NCI-H2029 treated with DMSO at 0.1 percent for 48 hours (cell line): ENCODE data around the gene STEAP2.

Experiments used
- DNase-seq: peaks from one replicate; lab custom pipeline; 2025; lab: John Stamatoyannopoulos, UW

The STEAP2 gene

DNA sequence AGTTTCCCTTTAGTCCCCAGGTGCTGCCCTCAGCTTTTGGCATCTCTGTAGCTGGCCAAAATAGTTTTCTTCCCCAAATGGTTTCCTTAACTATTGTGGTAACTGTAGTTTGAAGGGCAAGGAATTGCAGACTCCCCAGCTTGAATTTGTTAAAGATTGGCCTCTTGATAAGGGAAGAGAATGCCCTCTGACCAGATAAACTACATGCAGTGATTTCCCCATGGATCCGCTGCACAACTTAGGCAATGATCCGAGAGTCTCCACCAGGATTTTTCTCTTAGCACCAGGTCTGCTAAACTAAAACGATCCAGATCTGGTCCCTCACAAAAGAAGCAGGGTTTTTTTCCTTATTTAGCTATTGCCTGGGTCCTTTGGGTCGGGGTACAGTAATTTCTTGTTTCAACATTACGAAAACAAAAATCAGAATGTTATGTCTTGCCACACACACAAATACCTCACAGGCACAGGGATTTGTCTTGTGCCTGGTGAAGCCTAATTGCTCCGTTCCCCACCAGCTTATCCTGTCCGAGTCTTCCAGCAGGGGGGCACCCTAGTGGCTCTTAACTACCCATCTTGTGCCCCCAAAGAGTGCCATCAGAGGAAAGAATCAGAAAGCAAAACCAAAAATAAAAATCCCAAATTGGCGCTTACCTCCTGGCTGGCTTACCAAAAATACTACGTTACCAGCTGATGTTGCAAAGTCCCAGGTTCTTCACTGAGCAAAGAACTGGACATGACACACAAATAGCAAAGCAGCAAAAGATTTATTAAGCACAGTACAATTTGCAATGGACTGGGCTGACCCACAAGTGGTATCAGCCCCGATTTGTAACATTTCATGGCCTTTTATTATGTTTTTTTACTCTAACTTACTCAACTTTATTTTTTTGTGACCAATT lies 16.4 kb upstream of the STEAP2 start:
- DNase-seq, result no peak

DNA sequence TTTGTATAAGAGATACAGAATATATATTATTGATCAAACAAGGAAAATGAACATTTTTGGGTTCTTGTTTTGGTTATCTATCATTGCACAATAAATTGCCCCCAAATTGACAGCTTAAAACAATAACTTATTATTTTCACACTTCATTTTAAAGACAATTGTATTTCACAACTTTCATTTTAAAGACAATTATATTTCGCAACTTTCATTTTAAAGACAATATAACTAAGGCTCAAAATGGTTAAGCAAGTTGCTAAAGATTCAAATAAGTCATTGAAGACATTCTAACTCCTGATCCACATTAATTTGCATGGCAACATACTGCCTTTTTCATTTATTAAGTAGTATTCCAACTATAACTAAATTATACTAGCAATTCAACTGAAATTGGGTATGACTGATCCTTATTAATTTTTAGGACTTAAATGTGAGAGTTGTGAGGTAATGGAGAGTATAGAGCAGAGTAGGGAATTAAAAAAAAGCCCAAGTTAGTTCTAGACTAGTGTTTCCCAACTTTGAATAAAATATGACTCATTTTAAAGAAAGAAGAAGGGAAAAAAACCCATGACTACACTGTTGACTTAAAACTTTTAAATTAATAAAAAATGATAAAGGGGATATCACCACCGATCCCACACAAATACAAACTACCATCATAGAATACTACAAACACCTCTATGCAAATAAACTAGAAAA lies 9.9 kb upstream of the STEAP2 start:
- DNase-seq, result no peak

DNA sequence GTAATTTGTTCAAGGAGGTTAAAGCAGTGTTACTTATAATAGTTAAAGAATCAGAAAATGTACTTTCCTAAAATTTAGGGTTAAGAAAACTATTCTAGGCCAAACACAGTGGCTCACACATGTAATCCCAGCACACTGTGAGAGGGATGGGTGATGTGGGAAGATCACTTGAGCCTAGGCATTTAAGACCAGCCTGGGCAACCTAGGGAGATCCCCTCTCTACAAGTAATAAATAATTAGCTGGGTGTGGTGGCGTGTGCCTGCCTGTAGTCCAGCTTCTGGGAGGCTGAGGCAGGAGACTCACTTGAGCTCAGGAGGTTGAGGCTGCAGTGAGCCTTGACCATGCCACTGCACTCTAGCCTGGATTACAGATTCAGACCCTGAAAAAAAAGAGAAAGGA lies 3.6 kb upstream of the STEAP2 start:
- no peak for DNase-seq

DNA sequence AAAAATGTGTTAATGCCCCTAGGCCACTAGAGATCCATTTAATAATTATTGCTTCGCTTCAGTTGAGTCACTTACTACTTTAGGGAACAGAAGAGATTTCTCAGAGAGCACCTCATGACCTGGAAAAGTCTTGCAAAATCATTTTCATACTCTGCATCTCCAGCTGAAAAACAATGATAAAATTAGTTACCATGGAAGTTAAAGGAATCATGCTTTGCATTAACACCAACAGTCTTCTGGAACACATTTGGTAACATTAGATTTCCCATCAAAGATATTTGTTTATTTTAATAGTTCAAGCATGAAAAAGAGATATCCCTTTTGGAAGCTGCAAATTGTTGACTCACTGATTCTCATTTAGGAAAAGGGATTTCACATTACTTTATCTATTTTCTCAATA lies 1.8 kb upstream of the STEAP2 start:
- DNase-seq, result no peak

DNA sequence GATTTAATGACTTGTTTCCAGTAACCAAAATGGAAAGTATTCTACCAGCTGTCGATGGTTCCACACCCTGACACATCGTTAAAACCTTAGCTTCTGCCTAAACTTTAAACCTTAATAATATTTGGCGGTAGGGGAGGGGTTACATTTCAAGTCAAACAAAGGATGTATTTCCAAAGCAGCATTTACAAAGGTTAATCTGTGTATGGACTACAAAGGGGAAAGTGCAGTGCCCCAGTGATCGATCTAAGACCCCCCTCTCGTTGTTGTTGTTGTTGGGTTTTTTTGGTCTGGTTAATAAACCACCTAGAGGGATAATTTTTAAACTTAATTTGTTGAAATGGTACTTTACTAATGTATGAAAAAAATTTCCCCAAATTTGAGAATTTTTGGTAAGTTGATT lies 1.1 kb upstream of the STEAP2 start:
- no peak for DNase-seq

DNA sequence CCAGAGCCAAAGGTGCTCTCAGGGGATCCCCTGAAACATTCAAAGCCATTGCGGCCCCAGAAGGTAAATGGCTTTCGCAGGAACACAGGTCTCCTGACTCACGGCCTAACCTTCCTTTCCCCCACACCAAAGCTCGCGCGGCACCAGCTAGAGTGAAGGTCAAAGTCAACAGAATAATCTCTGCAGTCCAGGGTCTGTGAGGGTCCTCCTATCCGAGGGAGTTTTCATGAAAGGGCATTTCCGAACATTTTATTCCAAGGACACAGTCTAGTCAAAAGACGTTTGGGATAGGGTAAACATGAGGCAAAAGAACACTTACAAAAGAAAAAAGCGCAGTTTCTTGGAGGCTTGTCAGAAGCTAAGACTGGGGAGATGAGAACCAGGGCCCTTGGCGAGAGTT lies 559 bp upstream of the STEAP2 start:
- DNase-seq, result no peak

DNA sequence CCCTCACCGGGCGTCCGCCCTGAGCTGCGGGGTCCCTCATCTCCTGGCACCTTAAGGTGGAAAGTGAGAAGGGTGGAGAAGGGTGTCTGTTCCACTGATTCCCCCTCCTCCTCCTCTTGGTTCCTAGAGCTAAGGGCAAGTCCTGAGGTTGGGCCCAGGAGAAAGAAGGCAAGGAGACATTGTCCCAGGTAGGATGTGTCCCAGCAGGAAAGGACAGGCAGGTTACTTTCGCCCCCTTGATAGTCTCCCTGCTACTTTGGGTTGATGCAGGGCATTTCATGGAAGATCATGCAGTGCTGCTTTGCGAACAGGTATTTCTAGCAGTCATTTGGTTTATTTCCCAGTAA lies 582 bp downstream of the STEAP2 start:
- no peak for DNase-seq

DNA sequence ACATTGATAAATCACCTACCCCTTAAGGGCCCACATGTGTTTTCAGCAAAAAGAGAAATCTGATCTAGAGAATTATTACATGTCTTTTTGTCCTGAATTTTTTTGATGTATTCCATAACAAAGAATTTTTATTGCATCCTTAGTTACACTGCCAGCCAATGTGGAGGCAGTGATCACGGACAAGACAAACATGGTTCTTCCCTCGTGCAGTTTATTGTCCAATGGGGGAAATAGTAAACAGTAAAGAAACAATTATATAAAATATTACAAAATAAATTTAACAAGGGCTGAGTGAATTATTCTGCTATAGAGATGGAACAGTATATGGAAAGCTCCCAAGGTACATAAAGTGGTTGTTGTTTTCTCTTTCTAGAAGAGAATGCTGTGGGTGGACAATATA lies 2.0 kb downstream of the STEAP2 start:
- DNase-seq, result no peak

DNA sequence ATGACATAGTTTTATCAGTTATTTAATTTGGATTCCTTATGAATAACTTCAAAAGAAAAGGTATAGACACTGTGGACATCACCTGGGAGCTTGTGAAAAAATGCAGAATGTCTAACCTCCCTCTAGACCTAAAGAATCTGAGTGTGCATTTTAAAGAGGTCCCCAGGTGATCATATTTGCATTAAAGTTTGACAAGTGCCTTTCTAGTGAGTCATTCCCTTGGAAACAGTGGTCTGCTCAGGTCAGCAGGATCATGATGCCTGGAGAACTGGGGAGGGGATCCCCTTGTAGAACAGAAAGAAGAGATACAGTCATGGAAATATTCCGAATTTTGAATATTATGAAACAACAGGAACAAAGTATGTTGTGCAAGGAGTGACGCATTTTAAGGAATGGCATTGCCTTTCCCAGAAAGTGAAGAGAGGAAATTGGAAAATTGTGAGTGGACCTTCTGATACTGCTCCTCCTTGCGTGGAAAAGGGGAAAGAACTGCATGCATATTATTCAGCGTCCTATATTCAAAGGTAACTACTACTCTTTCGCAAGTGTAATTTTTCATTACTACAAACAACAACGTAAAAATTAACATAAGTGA lies 4.6 kb downstream of the STEAP2 start:
- no peak for DNase-seq

DNA sequence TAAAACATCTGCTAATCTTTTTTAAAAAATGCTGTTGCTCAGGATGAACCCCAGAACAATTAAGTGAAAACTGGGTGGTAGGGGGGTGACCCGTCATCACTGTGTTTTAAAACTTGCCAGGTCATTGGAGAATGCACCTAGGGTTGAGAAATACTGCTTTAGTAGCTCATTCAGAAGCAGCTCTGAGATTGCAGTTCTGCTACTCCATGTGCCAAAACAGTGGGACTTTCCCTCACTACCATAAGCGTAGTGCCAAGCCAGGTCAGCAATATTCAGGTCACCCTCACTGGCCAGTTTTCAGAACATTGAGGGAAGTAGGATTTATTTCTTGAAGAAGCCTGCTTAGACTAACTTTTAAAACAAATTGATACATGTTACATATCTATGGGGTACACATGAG lies 5.2 kb downstream of the STEAP2 start:
- no peak for DNase-seq

DNA sequence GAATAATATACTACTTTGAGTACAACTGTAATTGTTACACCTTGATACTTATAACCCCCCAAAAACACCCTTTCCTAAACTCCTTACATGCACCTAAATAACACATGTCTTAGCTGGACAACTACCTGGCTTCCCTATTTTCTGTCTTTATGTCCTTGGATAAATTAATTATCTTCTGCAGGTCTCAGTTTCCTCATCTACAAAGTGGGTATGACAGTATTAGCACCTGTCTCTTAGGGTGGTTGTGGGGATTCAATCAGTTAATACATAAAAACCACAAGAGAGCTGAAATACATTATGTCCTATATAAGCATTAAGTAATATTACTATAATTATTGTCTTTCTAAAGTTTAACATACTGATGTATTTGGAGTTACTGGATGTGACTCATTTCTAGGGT lies 10.8 kb downstream of the STEAP2 start:
- no peak for DNase-seq

DNA sequence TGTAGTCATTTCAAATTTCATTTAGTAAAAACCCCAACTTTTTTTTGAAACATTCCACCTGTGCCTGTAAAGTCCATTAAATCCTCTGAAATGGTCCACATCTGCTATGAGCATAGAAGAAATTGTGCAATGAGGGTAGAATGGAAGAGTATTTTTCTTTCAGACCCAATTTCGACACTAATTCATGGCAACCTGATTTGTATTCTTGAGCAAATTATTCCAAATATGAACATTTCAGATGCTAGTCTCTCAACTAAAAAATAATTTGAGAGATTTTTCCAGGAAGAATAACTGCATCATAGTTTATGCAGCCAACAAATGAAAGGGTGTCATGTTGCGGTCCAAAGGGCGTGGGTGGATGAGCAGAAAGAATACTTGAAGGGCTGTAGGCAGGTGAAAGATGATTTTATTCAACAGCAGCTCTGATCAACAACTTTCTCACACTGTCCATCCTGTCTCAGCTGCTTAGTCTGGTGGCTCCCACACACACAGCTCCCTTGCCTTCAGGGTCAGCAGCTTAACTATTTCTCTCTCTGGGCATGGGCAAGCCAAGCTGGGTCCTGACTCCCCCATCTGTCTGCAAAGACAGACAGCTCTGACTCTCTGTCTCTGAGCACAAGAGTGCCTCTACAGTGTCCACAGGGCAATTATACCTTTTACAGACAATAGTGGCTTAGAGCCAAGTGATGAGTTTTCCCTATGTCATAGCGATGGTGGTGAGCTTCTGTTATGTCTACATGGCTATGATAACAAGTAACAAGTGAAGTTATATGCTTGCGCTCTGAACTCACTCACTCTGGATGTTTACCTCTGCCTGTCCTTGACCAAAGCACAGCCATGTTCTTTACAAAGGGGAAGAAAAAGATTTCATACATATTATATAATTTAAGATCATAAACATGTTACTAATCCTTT lies 11.5 kb downstream of the STEAP2 start:
- no peak for DNase-seq

DNA sequence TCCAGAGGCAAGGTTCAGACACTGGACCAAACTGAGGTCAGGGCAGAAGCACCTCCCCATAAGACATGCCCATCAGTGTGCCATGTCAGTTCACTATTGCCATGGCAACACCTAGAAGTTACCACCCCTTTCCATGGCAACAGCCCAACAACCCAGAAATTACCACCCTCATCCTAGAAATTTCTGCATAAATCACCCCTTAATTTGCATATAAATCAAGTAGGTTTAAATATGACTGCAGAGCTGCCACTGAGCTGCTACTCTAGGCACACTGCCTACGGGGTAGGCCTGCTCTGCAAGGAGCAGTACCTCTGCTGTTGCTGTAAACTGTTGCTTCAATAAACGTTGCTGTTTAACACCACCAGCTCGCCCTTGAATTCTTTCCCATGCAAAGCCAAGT lies 12.7 kb downstream of the STEAP2 start:
- no peak for DNase-seq

DNA sequence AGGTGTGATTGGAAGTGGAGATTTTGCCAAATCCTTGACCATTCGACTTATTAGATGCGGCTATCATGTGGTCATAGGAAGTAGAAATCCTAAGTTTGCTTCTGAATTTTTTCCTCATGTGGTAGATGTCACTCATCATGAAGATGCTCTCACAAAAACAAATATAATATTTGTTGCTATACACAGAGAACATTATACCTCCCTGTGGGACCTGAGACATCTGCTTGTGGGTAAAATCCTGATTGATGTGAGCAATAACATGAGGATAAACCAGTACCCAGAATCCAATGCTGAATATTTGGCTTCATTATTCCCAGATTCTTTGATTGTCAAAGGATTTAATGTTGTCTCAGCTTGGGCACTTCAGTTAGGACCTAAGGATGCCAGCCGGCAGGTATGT lies 13.6 kb downstream of the STEAP2 start:
- DNase-seq, result no peak

DNA sequence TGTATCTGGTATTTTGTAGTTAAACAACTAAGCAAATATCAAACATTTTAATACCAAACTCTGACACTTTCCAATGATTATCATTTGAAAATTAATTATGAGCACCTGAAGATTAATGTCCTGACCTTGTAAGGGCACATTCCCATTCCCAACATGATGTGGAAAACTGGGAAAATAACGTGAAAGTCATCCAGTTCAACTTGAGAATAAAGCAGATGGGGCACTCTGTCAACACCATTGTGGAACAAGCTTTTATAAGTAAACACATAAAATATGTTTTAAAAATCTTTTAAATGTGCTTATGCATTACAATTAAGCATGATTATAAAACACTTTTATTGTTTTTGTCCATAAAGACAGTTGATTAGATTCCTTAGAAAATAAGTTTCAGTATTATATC lies 14.1 kb downstream of the STEAP2 start:
- no peak for DNase-seq

DNA sequence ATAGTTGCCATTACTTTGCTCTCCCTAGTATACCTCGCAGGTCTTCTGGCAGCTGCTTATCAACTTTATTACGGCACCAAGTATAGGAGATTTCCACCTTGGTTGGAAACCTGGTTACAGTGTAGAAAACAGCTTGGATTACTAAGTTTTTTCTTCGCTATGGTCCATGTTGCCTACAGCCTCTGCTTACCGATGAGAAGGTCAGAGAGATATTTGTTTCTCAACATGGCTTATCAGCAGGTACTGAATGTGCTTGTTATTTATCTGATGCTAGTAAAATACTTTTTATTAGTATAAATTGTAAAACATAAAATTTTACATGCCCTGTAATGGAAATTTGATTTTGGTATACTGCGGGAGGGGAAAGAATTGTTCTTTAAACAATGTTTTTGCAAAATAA lies 15.7 kb downstream of the STEAP2 start:
- DNase-seq, result no peak

DNA sequence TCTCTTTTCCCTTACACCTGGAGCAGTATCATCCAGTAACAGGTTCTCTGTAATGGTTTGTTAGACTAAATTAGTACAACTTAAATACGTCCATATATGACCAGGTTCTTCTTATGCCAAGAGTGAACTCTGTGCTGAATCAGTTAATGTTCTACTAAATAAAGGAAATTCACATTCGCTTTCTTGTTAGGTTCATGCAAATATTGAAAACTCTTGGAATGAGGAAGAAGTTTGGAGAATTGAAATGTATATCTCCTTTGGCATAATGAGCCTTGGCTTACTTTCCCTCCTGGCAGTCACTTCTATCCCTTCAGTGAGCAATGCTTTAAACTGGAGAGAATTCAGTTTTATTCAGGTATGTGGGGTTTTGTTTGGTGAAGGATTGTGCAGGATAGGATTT lies 18.1 kb downstream of the STEAP2 start:
- DNase-seq, result no peak

DNA sequence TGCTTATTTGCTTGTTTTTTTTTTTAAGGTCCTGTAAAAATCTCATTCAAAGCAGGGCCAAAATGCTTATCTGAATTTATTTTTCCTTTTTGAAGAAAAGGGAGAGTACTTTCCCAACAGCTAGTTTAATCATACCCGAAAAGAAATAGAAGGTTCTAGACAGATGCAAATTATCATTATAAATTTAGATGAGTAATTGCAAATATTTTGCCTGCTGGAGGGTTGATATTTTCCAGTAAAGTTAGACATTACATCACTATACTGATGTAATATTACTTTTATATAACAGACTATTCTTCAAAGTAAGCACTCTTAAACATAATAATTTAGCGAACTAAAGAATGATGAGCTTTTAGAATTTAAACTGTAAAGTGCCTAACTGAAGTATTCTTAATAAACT lies 19.3 kb downstream of the STEAP2 start:
- no peak for DNase-seq

DNA sequence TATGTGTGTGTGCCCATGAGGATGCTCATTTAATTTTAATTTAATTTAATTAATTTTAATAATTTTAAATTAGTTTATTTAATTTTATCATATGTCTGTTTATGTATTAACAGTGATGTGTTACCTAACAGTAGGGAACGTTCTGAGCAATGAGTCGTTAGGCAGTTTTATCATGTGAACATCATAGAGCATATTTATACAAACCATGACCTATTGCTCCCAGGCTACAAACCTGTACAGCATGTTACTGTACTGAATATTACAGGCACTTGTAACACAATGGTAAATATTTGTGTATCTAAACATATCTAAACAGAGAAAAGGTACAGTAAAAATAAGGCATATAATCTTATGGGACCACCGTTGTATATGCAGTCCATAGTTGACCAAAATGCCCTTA lies 19.8 kb downstream of the STEAP2 start:
- DNase-seq, result no peak

DNA sequence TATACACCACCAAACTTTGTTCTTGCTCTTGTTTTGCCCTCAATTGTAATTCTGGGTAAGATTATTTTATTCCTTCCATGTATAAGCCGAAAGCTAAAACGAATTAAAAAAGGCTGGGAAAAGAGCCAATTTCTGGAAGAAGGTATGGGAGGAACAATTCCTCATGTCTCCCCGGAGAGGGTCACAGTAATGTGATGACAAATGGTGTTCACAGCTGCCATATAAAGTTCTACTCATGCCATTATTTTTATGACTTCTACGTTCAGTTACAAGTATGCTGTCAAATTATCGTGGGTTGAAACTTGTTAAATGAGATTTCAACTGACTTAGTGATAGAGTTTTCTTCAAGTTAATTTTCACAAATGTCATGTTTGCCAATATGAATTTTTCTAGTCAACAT lies 20.9 kb downstream of the STEAP2 start:
- no peak for DNase-seq

DNA sequence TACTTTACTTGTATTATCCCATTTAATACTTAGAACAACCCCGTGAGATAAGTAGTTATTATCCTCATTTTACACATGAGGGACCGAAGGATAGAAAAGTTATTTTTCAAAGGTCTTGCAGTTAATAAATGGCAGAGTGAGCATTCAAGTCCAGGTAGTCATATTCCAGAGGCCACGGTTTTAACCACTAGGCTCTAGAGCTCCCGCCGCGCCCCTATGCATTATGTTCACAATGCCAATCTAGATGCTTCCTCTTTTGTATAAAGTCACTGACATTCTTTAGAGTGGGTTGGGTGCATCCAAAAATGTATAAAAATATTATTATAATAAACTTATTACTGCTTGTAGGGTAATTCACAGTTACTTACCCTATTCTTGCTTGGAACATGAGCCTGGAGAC lies 22.0 kb downstream of the STEAP2 start:
- DNase-seq, result no peak

DNA sequence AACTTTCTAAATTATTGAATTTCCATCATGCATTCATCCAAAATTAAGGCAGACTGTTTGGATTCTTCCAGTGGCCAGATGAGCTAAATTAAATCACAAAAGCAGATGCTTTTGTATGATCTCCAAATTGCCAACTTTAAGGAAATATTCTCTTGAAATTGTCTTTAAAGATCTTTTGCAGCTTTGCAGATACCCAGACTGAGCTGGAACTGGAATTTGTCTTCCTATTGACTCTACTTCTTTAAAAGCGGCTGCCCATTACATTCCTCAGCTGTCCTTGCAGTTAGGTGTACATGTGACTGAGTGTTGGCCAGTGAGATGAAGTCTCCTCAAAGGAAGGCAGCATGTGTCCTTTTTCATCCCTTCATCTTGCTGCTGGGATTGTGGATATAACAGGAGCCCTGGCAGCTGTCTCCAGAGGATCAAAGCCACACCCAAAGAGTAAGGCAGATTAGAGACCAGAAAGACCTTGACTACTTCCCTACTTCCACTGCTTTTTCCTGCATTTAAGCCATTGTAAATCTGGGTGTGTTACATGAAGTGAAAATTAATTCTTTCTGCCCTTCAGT lies 25.3 kb downstream of the STEAP2 start:
- no peak for DNase-seq
